ENCODE measurements around the gene DKKL1.

GRCh38 chr19:49374665-49375434 is 11.2 kb downstream of the DKKL1 start:
- TF ChIP-seq CTCF (conservative IDR thresholded peaks at IDR 0.05) = no peak
- no peak for TF ChIP-seq EZH2 (IDR thresholded peaks at IDR 0.05; ENCODE audit: low read depth)
